Tibial nerve (tissue), 4 donors: ENCODE data around the gene UBE2J2.

Experiments
- CTCF ChIP-seq, 5 experiments: fragments of 200-600 bp in 3 of 5; fragments of 450-650 bp in 2 of 5; sonication (generic) in 3 of 5; IDR thresholded peaks; one replicate each; pipeline ENCODE4 v1.5.1; 2016 to 2019; ENCODE audit warnings: antibody characterized with exemption in 5 of 5, mild to moderate bottlenecking in 3 of 5, moderate library complexity in 2 of 5
- EP300 ChIP-seq, 2 donors: sonication (generic); formaldehyde crosslinking; IDR thresholded peaks; one replicate each; pipeline ENCODE4 v1.6.1; 2017; ENCODE audit warnings: antibody characterized with exemption in 2 of 2, mild to moderate bottlenecking in 1 of 2

GRCh38 chr1:1232796-1233566 lies 40.7 kb downstream of the UBE2J2 start:
- TF ChIP-seq CTCF (IDR thresholded peaks at IDR 0.05) (no peak), EP300 (IDR thresholded peaks at IDR 0.05) (no peak)
